ENCODE measurements around the gene AKAP17A.

Gene AKAP17A

DNA sequence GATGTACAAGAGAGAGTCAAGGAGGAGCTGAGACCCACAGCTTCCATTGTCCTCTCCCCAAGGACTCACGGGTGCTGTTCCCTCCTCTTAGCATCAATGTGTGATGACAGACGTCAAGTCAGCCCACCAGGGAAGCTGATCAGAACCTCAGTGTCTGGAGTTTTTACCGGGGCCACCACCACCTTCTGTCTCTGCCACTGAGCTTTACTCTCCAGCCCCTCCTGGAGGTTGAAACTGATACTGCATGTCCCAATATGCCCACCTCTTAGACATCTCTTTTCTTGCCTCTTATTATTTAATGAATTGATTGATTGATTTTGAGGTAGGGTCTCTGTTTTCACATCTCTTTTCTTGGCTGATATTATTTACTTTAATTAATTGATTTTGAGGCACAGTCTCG, 10.3 kb upstream of the AKAP17A start:
- H3K4me3 ChIP-seq (ENCODE audit: low read depth, low read length), result no peak overlapping the region
- TF ChIP-seq POLR2A (IDR thresholded peaks at IDR 0.05; ENCODE audit: extremely low read depth, insufficient read length) (no peak), CTCF (IDR thresholded peaks at IDR 0.05; ENCODE audit: low read depth, low read length) (peak; percentile 70)
- DNase-seq (ENCODE audit: low read depth), result peak; percentile 84

GRCh38 chrX:1582686-1583437, 8.5 kb upstream of the AKAP17A start:
- DNase-seq (ENCODE audit: low read depth), result peak; percentile 82
- TF ChIP-seq POLR2A (IDR thresholded peaks at IDR 0.05; ENCODE audit: extremely low read depth, insufficient read length), result no peak
- H3K4me3 ChIP-seq (ENCODE audit: low read depth, low read length), result no peak overlapping the region

DNA sequence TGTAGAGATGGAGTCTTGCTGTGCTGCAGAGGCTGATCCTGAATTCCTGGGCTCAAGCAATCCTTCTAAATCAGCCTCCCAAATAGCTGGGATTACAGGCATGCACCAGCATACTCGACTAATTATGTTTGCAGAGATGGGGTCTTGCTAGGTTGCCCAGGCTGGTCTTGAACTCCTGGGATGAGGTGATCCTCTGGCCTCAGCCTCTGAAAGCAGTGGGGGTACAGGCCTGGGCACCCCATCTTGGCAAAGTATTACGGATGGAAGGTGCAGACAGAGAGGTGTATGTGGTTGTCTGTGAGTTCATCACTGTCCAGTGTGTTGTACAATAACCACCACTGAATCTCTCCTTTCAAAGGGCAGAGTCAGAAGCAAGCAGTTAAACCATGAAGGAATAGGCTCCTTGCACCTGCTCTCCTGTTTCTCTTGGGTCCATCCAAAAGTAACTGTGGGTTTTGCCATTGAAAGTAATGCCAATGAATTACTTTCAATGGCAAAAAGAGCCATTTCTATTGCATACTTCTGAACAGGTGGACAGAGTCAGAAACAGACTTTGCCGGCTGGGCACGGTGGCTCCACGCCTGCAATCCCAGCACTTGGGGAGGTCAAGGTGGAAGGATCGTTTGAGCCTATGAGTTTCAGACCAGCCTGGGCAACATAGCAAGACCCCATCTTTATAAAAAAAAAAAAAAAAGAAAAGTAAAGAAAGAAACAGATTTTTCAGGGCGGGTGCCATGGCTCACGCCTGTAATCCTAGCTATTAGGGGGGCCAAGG, 7.0 kb upstream of the AKAP17A start:
- TF ChIP-seq MYC (IDR thresholded peaks at IDR 0.05; ENCODE audit: low read depth, low read length) (no peak), POLR2A (IDR thresholded peaks at IDR 0.05; ENCODE audit: extremely low read depth, insufficient read length) (no peak), CTCF (IDR thresholded peaks at IDR 0.05; ENCODE audit: low read depth, low read length) (no peak)
- TF ChIP-seq, protein P1, sequence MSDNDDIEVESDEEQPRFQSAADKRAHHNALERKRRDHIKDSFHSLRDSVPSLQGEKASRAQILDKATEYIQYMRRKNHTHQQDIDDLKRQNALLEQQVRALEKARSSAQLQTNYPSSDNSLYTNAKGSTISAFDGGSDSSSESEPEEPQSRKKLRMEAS (IDR thresholded peaks at IDR 0.05; ENCODE audit: low read depth, low read length), result no peak
- H3K4me3 ChIP-seq (ENCODE audit: low read depth, low read length), result no peak overlapping the region
- DNase-seq (ENCODE audit: low read depth), result no peak

DNA sequence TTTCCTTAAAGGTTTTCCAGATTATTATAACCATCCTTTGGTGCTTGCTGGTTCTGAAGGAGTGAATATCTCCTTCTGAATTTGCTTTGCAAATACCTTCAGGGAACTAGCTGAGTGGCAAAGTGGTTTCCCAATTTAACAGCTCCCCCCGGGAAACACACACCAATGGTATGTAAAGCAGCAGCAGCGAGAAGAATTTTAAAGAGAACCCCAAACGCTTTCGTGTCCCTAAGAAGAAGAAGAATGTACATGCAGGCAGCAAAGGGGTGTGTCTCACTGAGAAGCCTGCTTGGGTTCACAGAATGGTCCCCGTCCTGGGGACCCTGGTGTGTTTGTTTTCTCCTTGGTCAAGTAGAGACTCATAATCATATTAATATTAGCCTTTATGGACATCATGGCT, 4.2 kb upstream of the AKAP17A start:
- DNase-seq (ENCODE audit: low read depth), result peak; percentile 68
- no peak overlapping the region for H3K4me3 ChIP-seq (ENCODE audit: low read depth, low read length)
- TF ChIP-seq MYC (IDR thresholded peaks at IDR 0.05; ENCODE audit: low read depth, low read length) (no peak), CTCF (IDR thresholded peaks at IDR 0.05; ENCODE audit: low read depth, low read length) (no peak), POLR2A (IDR thresholded peaks at IDR 0.05; ENCODE audit: extremely low read depth, insufficient read length) (no peak)
- TF ChIP-seq, protein P1 (IDR thresholded peaks at IDR 0.05; ENCODE audit: low read depth, low read length), result no peak

GRCh38 chrX:1589356-1590130, 1.9 kb upstream of the AKAP17A start:
- TF ChIP-seq, protein P1 (IDR thresholded peaks at IDR 0.05; ENCODE audit: low read depth, low read length), result no peak
- TF ChIP-seq POLR2A (IDR thresholded peaks at IDR 0.05; ENCODE audit: extremely low read depth, insufficient read length), result no peak
- TF ChIP-seq MYC (IDR thresholded peaks at IDR 0.05; ENCODE audit: low read depth, low read length), result no peak
- TF ChIP-seq CTCF (IDR thresholded peaks at IDR 0.05; ENCODE audit: low read depth, low read length), result no peak
- no peak overlapping the region for H3K4me3 ChIP-seq (ENCODE audit: low read depth, low read length)
- DNase-seq (ENCODE audit: low read depth), result peak; percentile 36

DNA sequence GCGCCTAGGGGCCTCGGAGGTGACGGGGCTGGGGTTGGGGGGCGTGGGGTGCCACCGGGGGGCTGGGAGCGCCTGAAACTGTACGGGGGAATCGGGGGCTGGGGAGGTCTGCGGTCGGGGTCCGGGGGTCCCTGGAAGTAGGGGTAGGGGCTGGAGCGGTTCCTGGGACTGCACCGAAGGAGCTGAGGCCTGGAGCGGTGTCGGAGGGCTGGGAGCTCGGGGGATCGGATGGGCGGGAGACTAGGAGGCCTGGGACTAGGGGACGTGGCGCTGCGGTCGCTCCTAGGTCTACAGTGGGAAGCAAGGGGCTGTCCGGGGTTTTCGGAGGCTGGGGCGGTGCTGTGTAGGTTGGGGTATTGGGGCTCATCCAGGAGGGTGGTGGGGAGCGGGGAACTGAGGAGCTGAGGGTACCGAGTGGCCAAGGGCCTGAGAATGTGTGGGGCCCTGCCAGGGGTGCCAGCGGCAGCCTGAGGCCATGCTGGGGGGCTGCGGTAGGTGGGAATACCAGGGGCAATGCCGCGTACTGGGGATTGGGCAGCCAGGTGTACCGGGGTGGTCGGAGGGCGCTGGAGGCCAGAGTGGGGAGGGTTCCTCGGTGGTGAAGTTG, 562 bp downstream of the AKAP17A start:
- TF ChIP-seq, protein P1 (IDR thresholded peaks at IDR 0.05; ENCODE audit: low read depth, low read length), result no peak
- TF ChIP-seq MYC (IDR thresholded peaks at IDR 0.05; ENCODE audit: low read depth, low read length), result no peak
- no peak for TF ChIP-seq CTCF (IDR thresholded peaks at IDR 0.05; ENCODE audit: low read depth, low read length)
- TF ChIP-seq POLR2A (IDR thresholded peaks at IDR 0.05; ENCODE audit: extremely low read depth, insufficient read length), result no peak
- H3K4me3 ChIP-seq (ENCODE audit: low read depth, low read length), result peak overlapping the region; percentile 78
- no peak for DNase-seq (ENCODE audit: low read depth)

All from NB4 (cell line).